ENCODE measurements around the gene CUL4A.
A peak's percentile ranks its signal among the peaks of the same experiment; 100 is the strongest.
"Not testable (repeated sequence)": the region's sequence is repeated elsewhere in the genome, so short reads cannot be mapped to it uniquely, and the experiment has no call there.

CUL4A gene

GRCh38 chr13:113209336-113209758, at the start of gene CUL4A:
CUL4A (plus strand) TSS chr13:113209613; CDS start chr13:113209628, 15 bp downstream.
- DNase-seq = peak; percentile 69

- no peak for DNase-seq
Measured at GRCh38 chr13:113159701-113160100, 49.7 kb upstream of the CUL4A start.

GRCh38 chr13:113160983-113161382, 48.4 kb upstream of the CUL4A start:
- no peak for DNase-seq

- no peak for DNase-seq
Measured at GRCh38 chr13:113161433-113161832, 48.0 kb upstream of the CUL4A start.

- DNase-seq = not testable (repeated sequence)
Measured at GRCh38 chr13:113161975-113162374, 47.4 kb upstream of the CUL4A start.

DNA sequence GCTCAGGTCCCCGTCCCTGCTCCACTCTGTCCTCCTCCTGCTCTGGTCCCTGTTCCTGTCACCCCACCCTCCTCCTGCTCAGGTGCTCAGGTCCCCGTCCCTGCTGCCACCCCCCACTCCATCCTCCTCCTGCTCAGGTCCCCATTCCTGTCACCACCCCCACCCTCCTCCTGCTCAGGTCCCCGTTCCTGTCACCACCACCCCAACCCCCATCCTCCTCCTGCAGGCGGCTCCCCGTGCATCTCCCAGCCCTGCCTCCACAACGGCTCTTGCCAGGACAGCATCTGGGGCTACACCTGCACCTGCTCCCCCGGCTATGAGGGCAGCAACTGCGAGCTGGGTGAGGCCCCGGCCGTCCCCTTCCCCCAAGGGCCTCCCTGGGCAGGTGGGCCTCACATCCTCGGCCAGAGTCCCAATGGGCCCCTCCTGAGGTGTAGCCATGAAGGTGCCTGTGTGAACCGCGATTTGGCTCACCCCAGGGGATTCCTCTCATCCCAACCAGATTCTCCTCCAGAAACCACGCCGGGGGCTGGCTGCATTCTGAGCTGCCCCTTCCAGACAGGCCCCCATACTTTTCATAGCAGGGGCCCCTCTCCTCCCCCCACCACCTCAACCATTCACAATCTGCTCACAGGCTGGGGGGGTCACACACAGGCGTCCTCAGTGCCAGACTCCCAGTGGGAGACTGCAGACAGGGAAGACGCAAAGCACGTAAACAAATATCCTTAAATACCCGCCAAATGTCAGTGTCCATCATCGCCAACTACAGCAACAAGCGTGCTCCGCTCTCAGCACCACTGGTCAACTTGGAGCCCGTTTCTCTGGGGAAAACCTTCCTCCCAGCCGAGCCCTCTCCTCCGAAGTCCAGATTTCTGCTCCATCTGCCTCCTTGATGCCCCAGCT, 46.4 kb upstream of the CUL4A start:
- no peak for DNase-seq

GRCh38 chr13:113164492-113164891, 44.9 kb upstream of the CUL4A start:
- DNase-seq = no peak

DNA sequence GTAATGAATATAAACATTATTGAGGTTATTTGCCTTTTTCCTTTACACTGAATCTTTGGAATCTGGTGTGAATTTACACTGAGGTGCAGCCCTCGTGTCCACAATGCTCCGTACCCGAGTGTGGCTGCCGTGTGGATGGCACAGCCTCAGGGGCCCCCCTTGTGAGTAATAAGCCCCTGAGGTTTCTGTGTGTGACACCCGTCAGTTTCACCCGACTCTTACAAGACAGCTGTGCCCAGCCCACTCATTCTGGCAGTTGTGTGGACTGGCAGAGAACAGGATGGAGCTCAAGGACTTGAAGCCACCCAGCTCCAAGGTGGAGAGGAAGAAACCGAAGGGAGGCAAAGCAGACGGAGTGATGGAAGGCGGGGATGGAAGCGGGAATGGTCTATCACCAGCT, 43.1 kb upstream of the CUL4A start:
- no peak for DNase-seq

DNA sequence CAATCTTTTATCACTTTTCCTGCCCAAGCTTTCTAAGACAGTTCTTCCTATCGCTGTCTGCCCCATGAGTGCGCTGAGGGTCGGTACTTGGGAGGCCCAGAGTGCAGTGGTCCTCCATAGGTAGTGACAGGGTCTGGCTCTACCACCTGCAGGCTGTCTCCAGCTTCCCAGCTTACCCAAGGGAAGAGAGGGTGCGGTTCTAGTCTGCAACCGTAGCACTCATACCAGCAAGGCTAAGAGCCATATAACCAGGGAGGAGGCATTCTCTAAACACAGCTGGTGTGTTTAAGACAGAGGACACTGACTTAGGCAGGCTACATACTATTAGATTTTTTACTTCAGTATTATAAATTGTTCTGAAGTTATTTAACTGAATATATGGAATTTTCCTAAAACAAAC, 42.7 kb upstream of the CUL4A start:
- no peak for DNase-seq

DNA sequence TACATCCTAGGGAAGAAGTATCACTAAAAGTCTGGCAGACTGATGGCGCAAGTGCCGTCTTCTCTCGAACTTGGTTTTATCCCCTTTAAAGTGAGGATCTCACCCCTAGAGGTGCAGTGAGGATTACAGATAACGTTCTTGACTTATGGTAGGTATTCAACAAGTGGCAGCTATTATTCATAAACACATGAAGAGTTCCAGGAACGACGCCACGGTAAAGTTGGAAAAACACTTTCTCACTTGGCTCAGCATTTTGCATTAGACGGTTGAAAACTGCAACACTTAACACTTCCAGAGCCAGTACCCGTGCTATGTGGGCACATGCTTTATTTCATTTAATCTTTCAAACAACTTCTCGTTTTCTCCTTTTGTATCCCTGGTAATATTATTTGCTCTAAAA, 42.3 kb upstream of the CUL4A start:
- no peak for DNase-seq

DNA sequence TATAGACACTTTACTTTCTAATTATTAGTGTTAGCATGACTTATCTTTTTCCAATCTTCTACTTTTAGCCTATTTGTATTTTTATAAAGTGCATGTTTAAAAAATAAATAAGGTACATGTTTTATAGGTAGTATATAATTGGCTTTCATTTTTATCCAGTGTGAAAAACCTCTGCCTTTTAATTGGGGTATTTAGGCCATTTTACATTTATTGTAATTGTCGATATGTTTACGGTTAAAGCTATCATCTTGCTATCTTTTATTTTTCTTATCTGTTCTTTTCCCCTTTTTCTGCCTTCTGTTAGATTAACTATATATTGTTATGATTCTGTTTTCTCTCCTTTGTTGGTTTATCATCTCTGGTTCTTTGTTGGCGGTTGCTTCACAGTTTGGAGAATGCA, 41.8 kb upstream of the CUL4A start:
- no peak for DNase-seq

GRCh38 chr13:113168211-113168610, 41.2 kb upstream of the CUL4A start:
- DNase-seq = no peak

- no peak for DNase-seq
Measured at GRCh38 chr13:113169277-113170272, 39.8 kb upstream of the CUL4A start.

DNA sequence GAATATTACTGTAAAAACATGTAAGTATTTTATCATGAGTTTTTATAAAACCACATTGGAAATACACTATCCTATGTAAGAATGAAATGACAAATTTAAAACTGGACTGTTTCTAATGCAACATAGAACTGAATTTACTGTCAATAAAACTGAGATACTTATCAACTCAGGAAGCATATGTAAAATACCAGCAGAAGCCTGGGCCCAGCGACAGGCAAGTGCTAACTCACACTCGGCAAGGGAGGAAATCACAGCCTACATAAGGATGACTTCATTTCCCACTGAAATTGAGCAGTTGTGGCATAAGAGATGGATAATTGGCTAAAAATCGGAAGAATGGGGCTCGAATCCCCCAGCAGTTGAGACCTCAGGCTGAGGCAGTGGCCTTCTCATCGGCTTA, 38.9 kb upstream of the CUL4A start:
- no peak for DNase-seq

GRCh38 chr13:113171250-113172125, 37.9 kb upstream of the CUL4A start:
- DNase-seq = no peak

GRCh38 chr13:113172419-113172926, 36.9 kb upstream of the CUL4A start:
- DNase-seq = no peak

DNA sequence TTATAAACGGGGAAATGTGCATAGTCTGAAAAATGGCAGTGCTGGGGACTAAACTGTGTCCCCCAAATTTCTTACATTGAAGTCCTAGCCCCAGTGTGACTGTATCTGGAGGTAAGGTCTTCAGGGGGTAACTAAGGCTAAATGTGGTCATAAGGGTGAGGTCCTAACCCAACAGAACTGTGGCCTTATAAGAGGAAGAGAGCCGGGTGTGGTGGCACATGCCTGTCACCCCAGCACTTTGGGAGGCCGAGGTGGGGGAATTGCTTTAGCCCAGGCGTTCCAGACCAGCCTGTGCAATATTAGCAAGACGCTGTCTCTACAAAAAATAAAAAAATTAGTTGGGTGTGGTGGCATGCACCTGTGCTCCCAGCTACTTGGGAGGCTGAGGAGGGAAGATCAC, 33.1 kb upstream of the CUL4A start:
- DNase-seq = peak; percentile 46

- no peak for DNase-seq
Measured at GRCh38 chr13:113176822-113177221, 32.6 kb upstream of the CUL4A start.

GRCh38 chr13:113178070-113178895, 31.1 kb upstream of the CUL4A start:
- DNase-seq = no peak

- DNase-seq = no peak
Measured at GRCh38 chr13:113178896-113179167, 30.6 kb upstream of the CUL4A start.

DNA sequence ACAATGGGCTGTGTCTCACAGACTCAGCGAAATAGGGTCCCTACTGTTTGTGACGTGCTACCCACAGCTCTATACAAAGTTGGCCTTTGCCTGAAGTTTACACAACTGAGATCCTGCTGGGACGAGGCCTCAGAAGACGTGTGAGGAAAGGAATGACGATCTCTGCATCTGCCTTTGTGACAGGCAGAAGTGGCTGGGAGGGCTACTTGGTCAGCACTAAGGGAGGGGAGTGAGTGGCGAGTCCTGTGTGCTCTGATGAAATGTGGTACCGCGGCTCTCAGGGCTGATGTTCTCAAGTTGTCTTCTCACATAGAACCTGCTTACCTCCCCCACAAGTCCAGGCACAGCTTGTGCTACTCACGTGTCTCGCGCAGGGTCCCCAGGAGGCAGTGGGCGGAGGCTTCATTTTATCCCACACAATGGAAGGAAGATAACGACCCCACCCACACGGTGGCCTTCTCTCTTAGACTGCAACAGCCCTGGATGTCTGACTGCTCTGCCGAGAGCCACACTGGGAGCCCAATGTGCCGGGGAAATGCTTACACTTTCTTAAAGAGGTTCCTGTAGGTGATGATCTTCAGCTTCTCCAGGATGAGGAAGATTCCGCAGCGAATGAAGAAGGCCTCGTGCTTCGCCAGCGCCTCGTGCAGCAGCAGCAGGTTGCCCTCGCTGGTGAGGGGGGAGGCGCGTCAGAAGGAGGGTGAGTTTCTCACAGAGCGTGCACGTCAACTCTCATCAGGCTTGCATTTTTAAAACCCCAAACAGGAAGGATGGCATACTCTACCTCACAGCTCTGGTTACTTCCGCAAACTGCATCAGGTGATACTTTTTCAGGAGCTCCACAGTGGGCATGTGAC, 29.8 kb upstream of the CUL4A start:
- DNase-seq = no peak
